ENCODE measurements around the gene SPATA16.

The SPATA16 gene

GRCh38 chr3:172951511-172951910 is 189.5 kb downstream of the SPATA16 start:
- no peak for DNase-seq (ENCODE audit: low spot score)

GRCh38 chr3:172946061-172946460 is 195.0 kb downstream of the SPATA16 start:
- no peak for DNase-seq (ENCODE audit: low spot score)

GRCh38 chr3:172939651-172940293 is 201.3 kb downstream of the SPATA16 start:
- DNase-seq (ENCODE audit: low spot score), result no peak

GRCh38 chr3:172938788-172939187 is 202.2 kb downstream of the SPATA16 start:
- no peak for DNase-seq (ENCODE audit: low spot score)

GRCh38 chr3:172931746-172932285 is 209.2 kb downstream of the SPATA16 start:
- no peak for DNase-seq (ENCODE audit: low spot score)

GRCh38 chr3:172929451-172929850 is 211.6 kb downstream of the SPATA16 start:
- no peak for DNase-seq (ENCODE audit: low spot score)

- no peak for DNase-seq (ENCODE audit: low spot score)
Measured at GRCh38 chr3:172924546-172924945, 216.5 kb downstream of the SPATA16 start.

GRCh38 chr3:172919297-172919683 is 221.7 kb downstream of the SPATA16 start:
- no peak for DNase-seq (ENCODE audit: low spot score)

GRCh38 chr3:172918568-172919296 is 222.3 kb downstream of the SPATA16 start:
- no peak for DNase-seq (ENCODE audit: low spot score)

GRCh38 chr3:172918165-172918564 is 222.9 kb downstream of the SPATA16 start:
- peak; percentile 40 for DNase-seq (ENCODE audit: low spot score)

GRCh38 chr3:172915911-172916514 is 225.0 kb downstream of the SPATA16 start:
- DNase-seq (ENCODE audit: low spot score), result no peak

GRCh38 chr3:172914854-172915253 is 226.2 kb downstream of the SPATA16 start:
- no peak for DNase-seq (ENCODE audit: low spot score)

- DNase-seq (ENCODE audit: low spot score), result no peak
Measured at GRCh38 chr3:172913911-172914655, 227.0 kb downstream of the SPATA16 start.

GRCh38 chr3:172911142-172911541 is 229.9 kb downstream of the SPATA16 start:
- no peak for DNase-seq (ENCODE audit: low spot score)

GRCh38 chr3:172908771-172909270 is 232.2 kb downstream of the SPATA16 start:
- no peak for DNase-seq (ENCODE audit: low spot score)

- DNase-seq (ENCODE audit: low spot score), result no peak
Measured at GRCh38 chr3:172905451-172905850, 235.6 kb downstream of the SPATA16 start.

- DNase-seq (ENCODE audit: low spot score), result no peak
Measured at GRCh38 chr3:172904711-172905373, 236.2 kb downstream of the SPATA16 start.

GRCh38 chr3:172903642-172904320 is 237.3 kb downstream of the SPATA16 start:
- no peak for DNase-seq (ENCODE audit: low spot score)

GRCh38 chr3:172892158-172892557 is 248.9 kb downstream of the SPATA16 start:
- no peak for DNase-seq (ENCODE audit: low spot score)

GRCh38 chr3:172885704-172886103 is 255.3 kb downstream of the SPATA16 start:
- no peak for DNase-seq (ENCODE audit: low spot score)

- no peak for DNase-seq (ENCODE audit: low spot score)
Measured at GRCh38 chr3:172882563-172882962, 258.5 kb downstream of the SPATA16 start.

All from globus pallidus (tissue), 1 donor.